GM19043 (cell line): Measurements from ENCODE around the gene DYNC2LI1.
"Not testable (repeated sequence)": the region's sequence is repeated elsewhere in the genome, so short reads cannot be mapped to it uniquely, and the experiment has no call there.

Experiments used
- ATAC-seq: cut with Tn5 transposase; IDR thresholded peaks from one replicate; pipeline ENCODE4 v1.9.1; 2021; ENCODE audit warnings: low read depth; ENCODE audit not compliant: unreplicated experiment

Gene DYNC2LI1

GRCh38 chr2:43773876-43774613 lies at the start of gene DYNC2LI1:
TSS of gene DYNC2LI1 (plus strand) at chr2:43774039. CDS start at chr2:43774139, 100 bp downstream.
- ATAC-seq = peak; percentile 100

GRCh38 chr2:43724728-43725526 lies 48.9 kb upstream of the DYNC2LI1 start:
- no peak for ATAC-seq

DNA sequence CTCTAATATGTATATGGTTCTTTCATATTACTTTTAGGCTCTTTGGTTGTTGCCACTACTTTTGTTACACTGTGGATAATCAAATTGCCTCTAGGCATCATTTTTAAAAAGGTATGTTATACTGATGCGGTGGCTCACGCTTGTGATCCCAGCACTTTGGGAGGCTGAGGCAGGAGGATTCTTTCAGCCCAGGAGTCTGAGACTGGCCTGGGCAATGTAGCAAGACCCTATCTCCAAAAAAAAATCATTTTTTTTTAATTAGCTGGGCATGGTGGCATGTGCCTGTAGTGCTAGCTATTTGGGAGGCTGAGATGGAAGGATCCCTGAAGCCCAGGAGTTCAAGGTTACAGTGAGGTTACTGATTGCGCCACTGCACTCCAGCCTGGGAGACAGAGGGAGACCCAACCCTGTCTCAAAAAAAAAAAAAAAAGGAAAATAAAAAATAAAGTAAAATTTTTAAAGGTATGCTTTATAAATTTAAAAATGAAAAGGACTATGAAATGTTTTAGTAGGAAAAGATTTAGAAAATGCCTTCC lies 48.1 kb upstream of the DYNC2LI1 start:
- no peak for ATAC-seq

DNA sequence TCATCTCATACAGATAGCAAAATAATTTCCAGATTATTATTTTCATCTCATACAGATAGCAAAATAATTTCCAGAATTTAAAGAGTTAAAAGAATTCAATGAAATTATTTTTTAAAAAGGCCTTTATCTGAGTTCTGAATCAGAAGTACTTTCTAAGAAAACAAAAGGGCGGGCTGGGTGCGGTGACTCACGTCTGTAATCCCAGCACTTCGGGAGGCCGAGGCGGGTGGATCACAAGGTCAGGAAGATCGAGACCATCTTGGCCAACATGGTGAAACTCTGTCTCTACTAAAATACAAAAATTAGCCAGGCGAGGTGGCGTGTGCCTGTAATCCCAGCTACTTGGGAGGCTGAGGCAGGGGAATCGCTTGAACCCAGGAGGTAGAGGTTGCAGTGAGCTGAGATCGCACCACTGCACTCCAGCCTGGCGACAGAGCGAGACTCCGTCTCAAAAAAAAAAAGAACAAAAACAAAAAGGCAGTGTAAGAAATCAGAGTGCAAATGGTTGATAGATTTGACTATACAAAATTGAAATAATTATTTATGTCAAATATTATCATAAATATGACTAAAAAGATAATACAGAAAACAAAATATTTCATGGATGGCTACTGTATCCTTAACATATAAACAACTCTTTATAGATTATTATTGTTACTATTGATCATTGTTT lies 46.7 kb upstream of the DYNC2LI1 start:
- not testable (repeated sequence) for ATAC-seq

GRCh38 chr2:43727634-43728014 lies 46.2 kb upstream of the DYNC2LI1 start:
- ATAC-seq = no peak

- ATAC-seq = no peak
These were observed 44.2 kb upstream of the DYNC2LI1 start for GRCh38 chr2:43729491-43730174.

- no peak for ATAC-seq
These were observed 42.6 kb upstream of the DYNC2LI1 start for GRCh38 chr2:43731211-43731610.

DNA sequence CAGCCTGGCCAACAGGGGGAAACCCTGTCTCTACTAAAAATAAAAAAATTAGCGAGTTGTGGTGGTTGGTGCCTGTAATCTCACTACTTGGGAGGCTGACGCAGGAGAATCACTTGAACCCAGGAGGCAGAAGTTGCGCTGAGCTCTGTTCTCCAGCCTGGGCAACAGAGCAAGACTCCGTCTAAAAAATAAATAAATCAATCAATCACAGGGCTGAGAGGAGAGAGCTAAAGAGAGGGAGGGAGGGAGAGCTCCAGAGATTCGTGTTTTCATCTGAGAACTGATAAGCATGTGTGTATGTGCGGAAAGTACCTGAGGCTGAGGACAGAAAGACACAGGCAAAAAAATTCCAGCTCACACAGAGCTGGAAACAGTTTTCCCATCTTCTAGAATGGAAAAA lies 37.2 kb upstream of the DYNC2LI1 start:
- ATAC-seq = no peak

DNA sequence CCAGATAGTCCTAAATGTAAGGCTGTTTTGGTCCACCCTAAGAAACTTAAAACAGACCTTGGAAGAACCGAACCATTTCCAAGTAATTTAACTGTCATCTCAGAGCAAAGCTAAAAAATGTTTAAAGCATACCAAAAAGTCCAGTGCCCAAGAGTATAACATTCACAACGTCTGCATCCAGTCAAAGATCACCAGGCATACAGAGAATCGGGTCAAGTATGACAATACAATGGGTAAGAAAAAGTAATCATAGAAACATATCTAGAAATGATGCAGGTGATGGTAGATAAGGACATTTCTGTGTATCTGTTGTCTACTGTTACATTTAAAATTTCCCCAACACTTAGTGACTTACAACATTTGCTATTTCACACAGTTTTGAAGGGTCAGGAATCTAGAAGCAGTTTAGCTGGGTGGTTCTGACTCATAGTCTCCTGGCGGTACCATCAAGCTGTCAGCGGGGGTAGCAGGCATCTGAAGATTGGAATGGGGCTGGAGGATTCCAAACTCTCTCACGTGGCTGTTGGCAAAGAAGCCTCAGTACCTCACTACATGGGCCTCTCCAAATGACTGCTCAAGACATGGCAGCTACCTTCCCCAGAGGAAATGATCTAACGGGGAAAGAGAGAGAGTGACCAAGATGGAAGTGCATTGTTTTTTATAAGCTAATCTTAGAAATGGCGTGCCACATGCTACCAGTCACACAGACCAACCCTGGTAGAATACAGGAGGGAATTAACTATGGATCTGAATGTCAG lies 36.6 kb upstream of the DYNC2LI1 start:
- no peak for ATAC-seq

- ATAC-seq = no peak
These were observed 36.0 kb upstream of the DYNC2LI1 start for GRCh38 chr2:43737855-43738254.

DNA sequence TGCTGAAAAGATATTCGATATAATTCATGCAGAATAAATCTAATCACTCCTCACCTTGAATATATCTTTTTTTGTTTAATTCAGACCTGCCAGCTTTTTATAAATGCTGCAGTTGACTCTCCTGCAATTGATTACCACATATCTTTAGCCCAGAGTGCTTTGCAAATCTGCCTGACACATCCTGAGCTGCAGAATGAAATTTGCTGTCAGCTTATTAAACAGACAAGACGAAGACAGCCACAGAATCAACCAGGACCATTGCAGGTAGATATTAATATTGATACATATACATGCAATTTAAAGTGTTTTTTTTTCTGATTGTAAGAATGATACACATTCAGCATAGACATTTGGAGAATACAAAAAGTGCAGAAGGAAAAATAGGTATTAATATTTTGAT lies 35.6 kb upstream of the DYNC2LI1 start:
- ATAC-seq = no peak

- no peak for ATAC-seq
These were observed 30.1 kb upstream of the DYNC2LI1 start for GRCh38 chr2:43743706-43744105.

DNA sequence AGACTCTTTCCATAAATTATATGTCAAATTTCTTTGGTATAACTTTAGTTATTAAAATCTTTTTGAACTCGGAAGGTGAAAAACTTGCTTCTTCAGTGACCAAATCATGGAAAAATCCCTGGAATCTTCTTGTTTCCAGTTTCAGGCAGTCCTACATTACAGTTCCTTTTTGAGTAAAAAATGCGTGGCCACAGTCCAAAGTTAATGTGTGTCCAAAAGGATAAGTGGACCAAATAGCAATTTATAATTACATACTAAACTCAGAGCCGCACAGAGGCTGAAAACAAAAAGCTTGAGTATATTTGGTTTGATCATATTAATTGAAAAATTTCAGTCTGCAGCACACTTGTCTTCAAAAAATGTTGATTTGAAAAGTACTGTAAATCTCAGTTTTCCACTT lies 28.4 kb upstream of the DYNC2LI1 start:
- no peak for ATAC-seq

- ATAC-seq = no peak
These were observed 25.5 kb upstream of the DYNC2LI1 start for GRCh38 chr2:43748333-43748732.

- ATAC-seq = no peak
These were observed 24.3 kb upstream of the DYNC2LI1 start for GRCh38 chr2:43749583-43749982.

- no peak for ATAC-seq
These were observed 22.3 kb upstream of the DYNC2LI1 start for GRCh38 chr2:43751476-43751990.

DNA sequence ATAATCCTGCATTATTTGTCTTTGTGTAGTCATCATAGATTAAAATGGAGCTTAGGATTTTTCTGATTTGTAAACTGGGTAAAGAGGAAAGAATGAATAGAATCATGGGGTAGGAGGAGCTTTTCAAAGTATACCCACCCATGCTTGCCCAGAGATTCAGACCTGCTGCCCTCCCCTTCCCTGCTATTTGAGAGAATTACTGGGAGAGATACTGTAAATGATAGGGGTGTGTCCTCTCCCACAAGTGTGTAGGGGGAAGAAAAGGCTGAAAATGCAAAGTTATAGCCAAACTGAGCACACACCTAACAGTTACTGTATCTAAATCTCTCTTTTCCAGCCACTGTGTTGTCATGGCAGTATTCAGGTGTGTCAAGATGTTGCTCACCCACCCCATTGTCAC lies 21.5 kb upstream of the DYNC2LI1 start:
- no peak for ATAC-seq

DNA sequence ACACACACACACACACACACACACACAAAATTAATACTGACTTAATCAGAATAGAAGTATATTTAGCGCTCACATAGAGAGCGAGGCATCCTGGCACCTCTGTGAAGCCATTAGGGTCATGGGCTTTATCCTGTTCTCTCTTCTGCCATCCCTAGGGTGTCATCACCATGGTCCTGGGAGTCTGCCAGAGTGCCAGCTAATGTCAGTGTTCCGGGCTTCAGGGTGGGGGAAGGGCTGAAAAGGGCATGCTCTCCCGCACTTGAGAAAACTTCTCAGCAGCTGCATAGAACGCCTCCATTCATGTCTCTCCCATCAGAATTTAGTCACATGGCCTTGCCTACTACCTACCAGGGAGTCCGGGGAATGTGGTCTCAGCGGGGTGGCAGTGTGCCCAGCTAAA lies 19.7 kb upstream of the DYNC2LI1 start:
- no peak for ATAC-seq

DNA sequence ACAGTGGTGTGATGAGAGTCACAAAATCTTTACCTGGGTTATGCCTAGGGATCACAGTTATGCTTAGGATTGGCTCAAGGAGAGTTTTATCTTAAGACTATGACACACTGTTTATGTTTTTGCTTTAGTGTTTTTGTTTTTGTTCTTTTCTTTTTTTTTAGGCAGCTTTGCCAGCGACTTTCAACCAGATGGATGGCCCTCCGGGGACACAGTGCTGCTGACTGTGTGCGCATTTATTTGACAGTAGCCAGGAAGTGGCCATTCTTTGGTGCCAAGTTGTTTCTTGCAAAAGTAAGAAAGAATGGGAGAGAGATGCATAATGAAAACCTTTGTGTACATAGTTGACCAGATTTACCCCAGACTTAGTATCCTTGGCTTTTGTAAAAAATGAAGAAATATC lies 15.1 kb upstream of the DYNC2LI1 start:
- ATAC-seq = no peak

GRCh38 chr2:43759195-43759594 lies 14.6 kb upstream of the DYNC2LI1 start:
- no peak for ATAC-seq
